PFSK-1 (cell line): Measurements from ENCODE around the gene CEACAM3.

Source experiments
- POLR2AphosphoS5 ChIP-seq: IDR thresholded peaks from 2 replicates; pipeline ENCODE4 v1.6.1; 2012; ENCODE audit warnings: low read depth, mild to moderate bottlenecking, control low read depth, low read length, moderate library complexity
- SIN3A ChIP-seq: IDR thresholded peaks from 2 replicates; pipeline ENCODE4 v1.6.1; 2012; ENCODE audit warnings: mild to moderate bottlenecking, low read length, moderate library complexity, borderline replicate concordance; ENCODE audit not compliant: insufficient read depth
- TAF1 ChIP-seq: IDR thresholded peaks from 2 replicates; pipeline ENCODE4 v1.6.1; 2012; ENCODE audit warnings: low read length, control low read depth, borderline replicate concordance; ENCODE audit not compliant: insufficient read depth
- TF ChIP-seq, protein P1 (sequence below), 2 experiments: IDR thresholded peaks; 2 replicates each; pipeline versions ENCODE4 v1.6.1 to v1.8.0; 2011 to 2012; ENCODE audit warnings: low read depth in 2 of 2, low read length in 2 of 2, control low read depth in 1 of 2, inconsistent platforms in 1 of 2, mild to moderate bottlenecking in 1 of 2, moderate library complexity in 1 of 2; ENCODE audit not compliant: insufficient read depth in 1 of 2

DNA sequence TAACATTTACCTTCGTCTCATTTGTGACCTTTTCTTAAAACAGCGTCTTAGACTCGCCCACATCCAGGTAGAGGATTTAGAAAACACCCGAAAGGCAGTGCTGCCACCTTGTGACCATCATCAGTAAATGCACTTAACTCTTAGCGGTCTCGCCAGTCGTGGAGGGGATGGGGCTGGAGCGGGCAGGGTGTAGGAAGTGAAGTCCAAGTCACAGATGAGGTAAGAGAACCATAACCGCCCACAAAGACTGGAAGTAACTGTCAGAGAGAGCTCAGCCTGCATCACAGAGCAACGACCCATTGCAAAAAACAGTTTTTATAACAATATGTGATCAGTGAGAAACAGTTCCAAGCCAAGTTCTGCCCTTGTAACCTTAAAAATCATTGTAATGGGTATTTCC, 10.7 kb upstream of the CEACAM3 start:
- TF ChIP-seq POLR2AphosphoS5: no peak
- TF ChIP-seq SIN3A: no peak
- no peak for TF ChIP-seq TAF1
- TF ChIP-seq, protein P1, sequence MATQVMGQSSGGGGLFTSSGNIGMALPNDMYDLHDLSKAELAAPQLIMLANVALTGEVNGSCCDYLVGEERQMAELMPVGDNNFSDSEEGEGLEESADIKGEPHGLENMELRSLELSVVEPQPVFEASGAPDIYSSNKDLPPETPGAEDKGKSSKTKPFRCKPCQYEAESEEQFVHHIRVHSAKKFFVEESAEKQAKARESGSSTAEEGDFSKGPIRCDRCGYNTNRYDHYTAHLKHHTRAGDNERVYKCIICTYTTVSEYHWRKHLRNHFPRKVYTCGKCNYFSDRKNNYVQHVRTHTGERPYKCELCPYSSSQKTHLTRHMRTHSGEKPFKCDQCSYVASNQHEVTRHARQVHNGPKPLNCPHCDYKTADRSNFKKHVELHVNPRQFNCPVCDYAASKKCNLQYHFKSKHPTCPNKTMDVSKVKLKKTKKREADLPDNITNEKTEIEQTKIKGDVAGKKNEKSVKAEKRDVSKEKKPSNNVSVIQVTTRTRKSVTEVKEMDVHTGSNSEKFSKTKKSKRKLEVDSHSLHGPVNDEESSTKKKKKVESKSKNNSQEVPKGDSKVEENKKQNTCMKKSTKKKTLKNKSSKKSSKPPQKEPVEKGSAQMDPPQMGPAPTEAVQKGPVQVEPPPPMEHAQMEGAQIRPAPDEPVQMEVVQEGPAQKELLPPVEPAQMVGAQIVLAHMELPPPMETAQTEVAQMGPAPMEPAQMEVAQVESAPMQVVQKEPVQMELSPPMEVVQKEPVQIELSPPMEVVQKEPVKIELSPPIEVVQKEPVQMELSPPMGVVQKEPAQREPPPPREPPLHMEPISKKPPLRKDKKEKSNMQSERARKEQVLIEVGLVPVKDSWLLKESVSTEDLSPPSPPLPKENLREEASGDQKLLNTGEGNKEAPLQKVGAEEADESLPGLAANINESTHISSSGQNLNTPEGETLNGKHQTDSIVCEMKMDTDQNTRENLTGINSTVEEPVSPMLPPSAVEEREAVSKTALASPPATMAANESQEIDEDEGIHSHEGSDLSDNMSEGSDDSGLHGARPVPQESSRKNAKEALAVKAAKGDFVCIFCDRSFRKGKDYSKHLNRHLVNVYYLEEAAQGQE (IDR thresholded peaks at IDR 0.05; ENCODE audit: insufficient read depth in 1 of 2, low read depth in 2 of 2, low read length in 2 of 2): no peak
